Stimulated activated naive CD4-positive, alpha-beta T cell (primary cell): ENCODE results near the gene FGFRL1.

Experiments
- DNase-seq, 6 experiments: peaks; one replicate each; lab custom pipeline; 2025; lab: John Stamatoyannopoulos, UW

The FGFRL1 gene, protein sequence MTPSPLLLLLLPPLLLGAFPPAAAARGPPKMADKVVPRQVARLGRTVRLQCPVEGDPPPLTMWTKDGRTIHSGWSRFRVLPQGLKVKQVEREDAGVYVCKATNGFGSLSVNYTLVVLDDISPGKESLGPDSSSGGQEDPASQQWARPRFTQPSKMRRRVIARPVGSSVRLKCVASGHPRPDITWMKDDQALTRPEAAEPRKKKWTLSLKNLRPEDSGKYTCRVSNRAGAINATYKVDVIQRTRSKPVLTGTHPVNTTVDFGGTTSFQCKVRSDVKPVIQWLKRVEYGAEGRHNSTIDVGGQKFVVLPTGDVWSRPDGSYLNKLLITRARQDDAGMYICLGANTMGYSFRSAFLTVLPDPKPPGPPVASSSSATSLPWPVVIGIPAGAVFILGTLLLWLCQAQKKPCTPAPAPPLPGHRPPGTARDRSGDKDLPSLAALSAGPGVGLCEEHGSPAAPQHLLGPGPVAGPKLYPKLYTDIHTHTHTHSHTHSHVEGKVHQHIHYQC

DNA sequence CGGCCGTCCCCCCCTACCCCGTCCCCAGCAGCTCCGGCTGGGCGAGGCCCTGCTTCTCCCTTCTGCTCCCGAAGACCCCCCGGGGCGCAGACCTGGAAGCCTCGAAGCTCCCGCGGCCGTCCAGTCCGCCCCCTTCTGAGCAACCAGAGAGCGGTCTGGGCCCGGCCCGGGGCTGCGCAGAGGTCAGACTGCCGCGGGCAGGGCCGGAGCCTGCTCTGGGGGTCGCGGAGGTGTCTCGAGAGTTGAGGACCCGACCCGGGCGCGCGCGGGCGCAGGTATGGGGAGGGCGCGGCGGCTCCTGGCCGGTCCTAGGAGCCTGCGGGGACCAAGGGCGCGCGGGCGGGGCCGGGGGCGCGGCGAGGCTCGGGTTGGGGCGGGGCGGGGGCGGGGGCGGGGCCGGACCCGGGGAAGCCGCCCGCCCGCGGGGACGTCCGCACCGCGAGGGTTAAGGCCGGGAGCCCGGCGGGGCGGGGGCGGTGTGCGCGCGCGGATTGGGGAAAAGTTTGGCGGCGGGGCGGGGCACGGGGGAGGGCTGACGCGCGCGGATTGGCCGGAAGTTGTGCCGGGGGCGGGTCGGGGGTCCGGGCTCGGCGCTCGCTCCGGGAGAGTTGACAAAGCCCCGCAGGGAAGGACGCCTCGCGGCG is at the start of gene FGFRL1:
TSS of gene FGFRL1 (plus strand) at position 605 of the 644 bp plus-strand sequence. CDS start 860 bp downstream, outside the sequence.
- peak; percentile 74 to 87 (median 87) for DNase-seq

DNA sequence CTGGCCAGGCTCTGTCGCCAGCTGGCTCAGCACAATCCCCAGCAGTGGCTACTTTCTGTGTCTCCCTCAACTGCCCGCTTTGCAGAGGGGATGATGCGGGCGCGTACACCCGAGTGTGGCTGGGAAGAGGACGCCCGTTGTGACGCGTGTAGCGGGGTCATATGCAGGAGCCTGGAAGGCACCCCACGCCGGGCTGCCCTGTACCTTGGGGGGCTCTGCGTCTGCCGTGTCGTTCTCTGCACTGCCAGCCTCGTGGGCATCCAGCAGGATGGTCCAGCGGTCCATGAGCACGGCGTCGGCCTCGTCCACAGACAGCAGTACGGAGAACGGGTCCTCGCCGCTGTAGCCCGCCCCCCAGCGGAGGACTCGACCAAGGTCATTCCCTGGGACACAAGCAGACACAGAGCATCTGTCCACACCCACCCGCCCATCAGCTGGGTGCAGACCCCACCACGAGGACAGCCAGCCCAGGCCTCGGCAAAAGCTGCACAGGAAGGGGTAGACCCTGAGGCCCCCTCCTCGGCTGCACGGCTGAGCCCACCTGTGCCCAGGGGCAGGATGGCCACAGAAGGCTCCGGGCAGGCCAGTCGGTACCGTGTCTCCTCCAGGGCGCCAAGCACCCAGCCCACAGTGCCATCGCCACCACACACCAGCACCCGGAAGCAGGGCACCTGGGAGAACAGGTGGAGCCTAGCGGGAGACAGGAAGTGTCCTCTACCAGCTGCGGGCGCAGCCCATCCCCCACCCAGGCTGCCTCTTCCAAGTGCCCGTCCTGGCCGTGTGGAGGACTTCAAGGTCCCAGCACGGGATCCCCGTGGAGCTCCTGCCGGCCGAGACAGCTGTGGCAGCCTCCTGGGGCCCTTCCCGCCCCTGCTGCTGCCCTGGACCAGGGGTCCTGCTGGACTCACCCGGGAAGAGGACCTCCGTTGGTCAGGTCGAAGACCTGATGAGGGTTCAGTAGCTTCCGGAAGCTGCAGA is 48.9 kb upstream of the FGFRL1 start:
- no peak for DNase-seq

DNA sequence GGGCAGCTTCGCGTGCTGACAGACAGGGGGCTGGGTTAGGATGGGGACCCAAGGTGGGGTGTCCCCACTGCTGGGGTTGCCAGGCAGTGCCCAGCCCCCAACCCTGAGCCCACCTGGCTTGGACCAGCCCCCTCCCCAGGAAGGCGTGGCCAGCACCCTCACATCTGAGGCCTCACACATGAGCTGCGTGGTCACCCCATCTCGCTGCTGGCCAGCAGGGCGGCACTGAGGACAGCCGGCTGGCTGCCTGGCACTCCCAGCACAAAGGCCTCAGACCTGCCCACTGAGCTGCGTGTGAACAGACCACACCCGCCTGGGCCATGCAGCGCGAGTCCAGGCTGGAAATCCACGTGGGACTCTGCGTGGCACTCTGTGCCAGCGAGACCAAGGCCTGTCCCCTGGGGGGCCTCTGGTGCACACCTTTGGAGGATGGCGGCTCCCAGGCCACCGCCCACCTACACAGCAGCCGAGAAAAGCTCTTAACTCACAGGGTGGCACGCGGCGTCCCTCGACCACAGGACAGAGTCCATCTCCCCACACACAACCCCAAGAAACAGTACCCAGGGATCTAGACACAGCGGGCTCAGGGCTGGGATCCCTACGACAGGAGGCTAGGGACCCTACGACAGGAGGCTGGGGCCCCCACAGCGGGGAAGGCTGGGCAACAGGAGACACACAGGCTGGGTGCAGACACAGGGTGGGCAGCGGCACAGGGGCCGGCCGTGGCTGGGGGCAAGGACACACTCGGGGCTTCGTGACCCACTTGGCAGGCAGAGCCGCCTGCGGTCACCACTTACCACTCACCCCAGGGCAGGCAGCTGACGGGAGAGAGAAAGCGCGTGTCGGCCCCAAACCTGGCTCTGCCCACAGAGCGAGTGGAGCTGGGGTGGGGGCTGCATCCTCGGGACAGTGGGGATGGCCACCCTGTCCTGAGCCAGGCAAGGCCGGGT is 47.9 kb upstream of the FGFRL1 start:
- no peak for DNase-seq

DNA sequence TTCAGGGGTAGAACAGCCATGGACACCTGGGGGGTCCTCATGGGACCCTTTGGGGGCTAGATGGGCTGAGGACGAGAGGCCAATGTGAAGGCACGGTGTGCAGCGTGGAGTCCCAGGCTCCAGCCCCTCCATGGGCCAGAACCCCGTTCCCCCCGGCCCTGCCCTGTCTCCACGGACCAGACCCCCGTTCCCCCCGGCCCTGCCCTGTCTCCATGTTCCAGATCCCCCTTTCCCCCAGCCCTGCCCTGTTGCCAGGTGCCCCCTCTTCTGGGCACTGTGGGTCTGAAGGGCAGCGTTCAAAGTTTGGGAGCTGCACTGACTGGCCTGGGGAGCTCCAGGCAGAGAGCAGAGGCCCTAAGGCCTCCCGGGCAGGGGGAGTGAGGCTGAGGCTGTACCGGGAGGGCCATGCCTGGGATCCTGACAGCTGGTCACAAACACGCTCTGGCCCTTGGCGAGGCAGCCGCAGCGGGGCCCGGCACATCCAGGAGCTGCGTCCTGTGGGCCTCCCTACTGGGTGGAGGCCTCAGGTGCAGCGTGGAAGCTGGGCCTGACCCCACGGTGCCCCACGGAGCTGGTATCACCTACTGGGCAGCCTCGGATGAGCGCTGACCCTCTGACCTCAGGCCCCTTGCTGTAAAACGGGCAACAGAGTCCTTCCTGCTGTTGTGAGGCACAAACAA is 46.9 kb upstream of the FGFRL1 start:
- no peak for DNase-seq

DNA sequence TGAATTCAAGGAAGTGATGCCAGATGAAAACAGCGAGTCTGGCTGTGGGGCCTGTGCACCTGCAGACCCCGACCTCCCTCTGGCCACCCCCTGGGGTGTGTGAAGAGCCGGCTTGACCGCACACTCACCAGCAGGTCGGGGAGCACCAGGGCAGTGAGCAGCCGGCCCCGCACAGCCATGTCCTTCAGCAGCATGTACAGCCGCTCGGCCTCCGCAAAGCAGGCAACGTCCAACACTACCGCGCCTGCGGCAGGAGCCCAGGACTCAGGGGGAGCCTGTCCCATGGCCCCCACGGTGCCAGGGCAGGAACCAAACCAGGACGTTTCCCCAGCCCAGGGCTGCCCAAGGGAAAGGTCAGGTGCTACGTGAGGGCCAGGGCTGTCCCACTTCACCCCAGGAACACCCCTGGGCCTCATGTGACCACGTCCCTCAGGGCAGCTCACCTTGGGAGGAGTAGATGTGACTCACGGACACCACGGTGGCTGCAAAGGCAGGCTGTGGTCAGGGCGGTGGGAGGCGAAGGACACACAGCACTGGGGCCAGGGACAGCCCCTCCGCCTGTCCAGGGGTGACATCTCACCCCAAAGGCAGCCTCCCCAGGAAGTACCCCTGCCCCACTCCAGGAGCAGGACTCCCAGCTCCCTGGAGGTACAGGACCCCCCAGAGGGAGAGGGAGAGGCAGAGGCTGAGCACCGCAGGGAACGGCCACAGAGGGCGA is 46.2 kb upstream of the FGFRL1 start:
- DNase-seq: no peak

DNA sequence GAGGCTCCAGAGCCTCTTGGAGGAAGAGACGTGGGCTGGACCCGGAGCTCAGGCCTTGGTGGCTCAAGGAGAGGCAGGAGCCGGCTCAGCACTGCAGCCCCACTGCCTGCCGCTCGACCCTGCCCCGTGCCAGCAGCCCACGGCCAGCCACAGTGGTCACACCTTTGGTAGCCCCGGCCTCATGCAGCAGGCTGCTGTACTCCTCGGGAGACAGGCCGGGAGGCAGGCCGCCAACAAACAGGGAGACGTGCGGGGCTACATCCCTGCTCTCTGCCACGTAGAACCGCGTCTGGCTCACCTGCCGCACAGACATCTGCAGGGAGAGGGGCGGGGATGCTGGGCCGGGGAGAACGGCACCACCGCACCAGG is 45.7 kb upstream of the FGFRL1 start:
- DNase-seq: no peak

DNA sequence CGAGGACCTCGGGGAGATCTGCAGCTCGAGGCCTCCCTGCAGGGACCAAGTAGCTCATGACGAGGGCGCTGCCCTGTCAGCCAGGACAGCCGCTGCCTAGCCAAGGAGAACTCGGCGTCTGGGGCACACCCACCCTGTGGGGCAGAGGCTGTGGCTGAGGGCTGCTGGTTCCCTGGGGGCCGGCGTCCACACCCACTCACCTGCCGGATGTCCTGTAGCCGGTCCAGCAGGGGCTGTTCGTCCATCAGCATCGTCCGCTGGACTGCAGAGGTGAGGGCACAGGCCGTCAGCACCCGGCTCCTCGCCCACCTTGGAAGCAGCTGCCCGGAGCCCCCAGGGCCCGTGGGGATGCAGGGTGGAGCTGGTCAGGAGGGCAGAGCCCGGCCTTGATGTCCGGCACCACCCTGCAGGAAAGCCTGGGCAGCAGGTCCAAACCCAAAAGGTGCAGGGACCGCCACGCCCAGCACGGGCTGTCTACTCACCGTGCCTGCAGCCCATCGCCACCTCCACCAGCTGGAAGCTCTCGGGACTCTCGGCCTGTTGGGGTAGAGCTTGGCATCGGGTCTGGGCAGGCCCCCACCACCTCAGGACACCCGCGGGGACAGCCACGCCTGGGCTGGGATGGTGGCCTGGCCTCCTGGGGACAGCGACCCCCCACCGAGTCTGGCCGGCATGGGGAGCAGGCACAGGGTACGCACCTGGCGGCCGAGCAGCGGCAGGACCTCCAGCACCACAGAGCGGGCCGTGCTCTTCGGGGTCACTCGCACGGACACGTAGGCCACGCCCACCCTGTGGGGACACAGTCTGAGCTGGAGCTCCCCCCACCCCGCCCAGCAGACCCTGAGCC is 44.9 kb upstream of the FGFRL1 start:
- no peak for DNase-seq

DNA sequence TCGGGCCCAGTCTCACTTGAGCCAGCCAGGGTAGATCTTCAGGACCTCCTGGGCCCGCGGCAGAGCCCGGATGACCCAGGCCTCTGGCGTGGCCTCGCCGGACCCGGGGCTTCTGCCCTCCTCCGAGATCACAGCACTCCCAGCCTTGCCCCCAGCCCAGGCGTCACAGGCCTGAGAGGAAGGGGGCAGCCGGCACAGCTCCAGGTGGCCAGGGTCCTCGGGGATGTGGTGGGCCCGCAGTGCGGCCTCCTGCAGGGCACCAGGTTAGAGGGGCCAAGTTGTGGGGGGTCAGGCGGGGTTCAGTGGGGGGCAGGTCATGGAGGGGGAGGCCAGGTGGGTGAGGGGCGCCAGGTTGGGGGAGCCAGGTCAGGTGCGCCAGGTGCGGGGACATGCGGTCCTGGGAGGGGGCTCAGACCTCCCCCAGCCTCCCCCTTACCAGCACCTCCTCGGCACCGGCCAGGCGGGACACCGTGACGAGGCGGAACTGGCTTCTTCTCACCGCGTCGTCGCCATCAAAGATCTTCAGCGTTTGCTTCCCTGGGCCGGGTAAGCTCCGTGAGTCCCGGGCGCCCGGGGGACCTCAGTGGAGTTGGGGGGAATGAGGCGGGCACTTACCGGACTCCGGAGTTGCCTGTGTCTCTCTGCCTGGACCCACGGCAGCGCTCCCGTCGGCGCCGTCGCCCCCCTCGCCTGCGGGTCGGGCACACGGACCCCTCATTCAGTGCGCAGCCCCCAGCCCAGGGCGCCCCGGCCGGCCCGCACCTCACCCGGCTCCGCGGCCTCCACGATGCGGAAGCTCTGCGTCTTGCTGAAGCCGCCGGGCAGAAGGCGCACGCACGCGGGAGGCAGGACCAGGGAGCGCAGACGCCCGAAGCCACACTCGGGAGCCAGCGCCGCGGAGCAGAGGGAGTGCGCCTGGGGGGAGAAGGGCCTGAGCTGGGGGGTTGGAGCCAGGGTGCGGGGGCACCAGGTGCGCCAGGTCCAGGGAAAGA is 44.0 kb upstream of the FGFRL1 start:
- no peak for DNase-seq

DNA sequence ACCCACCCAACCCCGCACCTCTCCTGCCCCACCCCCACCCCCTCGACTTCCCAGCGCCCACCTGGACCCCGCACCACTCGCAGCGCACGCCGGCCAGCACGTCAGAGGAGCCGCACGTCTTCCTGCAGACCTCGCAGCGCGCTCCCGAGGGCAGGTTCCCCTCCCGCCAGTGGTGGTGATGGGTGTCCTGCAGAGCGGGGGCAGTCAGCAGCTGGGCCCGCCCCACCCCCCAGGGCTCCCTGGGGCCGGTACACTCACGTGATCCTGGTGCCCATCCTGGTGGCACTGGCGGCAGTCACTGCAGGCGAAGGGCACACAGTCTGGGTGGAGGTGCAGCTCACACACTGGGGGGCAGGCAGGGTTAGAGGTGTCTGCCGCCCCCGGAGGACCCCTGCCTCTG is 43.2 kb upstream of the FGFRL1 start:
- no peak for DNase-seq

DNA sequence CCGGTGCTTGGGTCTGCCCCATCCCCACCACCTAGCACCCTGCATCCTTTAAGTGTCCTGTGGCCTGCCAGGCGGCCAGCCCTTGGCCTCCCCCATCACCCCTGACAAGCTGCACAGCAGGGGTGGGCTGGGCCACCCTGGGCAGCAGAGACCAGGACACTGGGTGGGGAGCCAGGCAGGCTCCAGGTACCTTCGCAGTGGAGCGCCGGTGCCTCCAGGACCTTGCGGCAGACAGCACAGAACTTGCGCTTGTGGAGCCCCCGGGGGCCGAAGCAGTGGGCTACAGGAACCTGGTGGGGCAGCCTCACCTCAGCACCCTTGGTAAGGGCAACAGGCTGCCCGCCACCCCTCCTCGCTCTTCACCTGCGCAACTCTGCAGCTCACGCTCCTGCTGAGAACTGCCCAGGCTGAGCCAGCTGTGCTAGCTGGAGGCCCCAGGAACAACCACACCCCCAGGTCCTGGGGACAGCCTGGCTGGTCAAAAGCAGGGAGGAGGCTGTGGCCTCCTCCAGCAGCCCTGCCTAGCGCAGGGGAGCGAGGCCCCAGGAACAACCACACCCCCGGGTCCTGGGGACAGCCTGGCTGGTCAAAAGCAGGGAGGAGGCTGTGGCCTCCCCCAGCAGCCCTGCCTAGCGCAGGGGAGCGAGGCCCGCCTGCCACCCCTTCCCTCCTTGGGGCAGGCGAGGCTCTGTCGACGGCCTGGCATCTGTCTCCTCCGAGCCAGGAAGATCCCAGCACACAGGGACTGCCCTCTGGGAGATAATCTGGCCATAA is 42.6 kb upstream of the FGFRL1 start:
- DNase-seq: no peak

DNA sequence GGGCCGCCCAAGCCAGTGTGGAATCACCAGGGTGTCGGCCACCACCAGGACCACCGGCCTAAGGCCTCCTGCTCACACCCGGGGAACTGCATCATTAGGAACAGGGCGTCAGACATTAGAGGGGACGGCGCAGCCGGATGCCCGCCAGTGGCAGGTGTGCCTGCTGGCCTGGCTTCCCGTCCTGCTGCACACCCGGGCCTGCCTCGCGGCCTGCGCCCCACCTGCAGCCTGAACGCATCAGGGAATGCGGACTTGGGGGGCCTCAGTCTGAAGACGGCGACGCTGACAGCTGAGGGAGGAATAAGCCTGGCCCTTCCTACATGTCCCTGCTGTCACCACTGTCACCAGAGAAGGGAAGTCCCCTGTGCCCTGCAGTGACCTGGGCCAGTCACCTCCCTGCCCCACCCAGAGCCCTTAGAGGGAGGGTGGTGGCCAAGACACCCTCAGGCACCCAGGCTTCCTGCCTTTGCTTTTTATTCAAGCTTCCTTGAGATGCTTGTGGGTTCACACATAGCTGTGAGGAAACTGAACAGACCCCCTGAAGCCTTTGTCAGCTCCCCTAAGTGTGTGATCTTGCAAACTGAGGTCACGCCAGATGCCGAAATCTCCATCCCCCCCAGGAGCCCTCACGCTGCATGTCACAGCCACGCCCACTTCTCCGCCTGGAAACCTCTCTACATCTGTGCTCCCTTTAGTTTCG is 41.2 kb upstream of the FGFRL1 start:
- DNase-seq: no peak

DNA sequence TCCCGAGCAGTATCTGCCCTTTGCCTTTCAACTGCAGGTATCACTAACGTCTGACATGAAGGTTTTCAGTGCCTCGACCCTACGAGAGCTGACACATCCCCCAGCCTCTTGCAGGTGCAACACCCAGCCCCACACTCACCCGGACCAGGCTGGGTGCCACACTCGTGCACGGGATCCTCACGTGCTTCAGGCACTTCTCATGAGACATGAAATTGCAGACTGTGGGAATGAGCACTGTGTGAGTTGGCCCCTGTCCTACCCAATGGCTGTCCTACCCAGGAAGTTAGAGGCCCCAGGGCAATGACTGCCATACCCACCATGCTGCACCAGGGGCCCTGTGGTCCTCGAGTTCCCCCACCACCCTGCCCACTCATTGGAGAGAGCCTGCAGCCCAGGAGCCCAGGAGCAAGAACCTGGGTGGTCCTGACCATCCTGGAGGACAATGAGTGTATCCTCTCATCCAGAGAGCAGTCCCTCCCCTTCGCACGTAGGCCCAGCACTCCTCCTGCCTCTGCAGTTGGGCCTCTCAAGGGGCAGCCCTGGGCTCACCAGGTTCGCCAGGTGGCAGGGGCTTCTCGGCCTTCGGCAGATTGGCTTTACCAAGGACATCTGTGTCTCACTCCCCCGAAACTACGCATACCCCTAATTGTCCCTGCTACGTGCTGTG is 40.4 kb upstream of the FGFRL1 start:
- DNase-seq: no peak

DNA sequence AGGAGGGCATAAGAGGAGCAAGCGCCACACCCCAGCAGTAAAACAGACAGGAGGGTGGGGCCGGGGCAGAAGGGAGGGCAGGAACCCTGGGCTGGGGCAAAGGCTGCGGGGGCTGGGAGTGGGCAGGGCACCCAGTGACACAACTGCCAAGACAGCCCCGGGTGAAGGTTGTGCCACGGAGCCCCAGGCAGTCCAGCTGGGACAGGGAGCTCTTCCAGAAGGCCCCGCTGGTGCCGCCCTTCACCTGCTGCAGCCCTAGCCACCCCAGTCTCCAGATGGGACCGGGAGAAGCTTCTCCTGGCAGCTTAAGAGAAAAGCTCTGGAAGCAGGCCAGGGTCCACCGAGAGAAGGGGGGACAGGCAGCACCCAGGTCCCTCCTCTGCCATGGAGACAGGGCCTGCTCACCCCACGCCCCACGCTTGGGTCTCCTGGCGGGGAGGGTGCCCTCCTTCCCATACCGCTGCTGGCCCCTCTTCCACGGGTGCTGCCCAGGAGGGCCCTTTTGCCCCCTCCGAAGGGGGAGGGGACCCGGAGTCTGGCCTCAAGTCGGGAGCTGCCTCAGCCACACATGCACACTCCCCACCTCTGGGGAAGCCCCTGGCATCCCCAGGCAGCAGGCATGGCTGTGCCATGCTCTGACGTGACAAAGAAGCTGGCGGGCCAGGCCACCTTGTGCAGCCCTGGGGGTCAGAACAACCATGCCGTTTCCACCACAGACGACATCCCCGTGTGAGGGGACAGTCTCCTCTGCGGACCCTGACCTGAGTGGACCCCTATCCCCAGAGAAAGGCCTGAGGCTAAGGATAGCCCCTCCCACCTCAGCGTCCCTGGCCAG is 39.5 kb upstream of the FGFRL1 start:
- DNase-seq: no peak

DNA sequence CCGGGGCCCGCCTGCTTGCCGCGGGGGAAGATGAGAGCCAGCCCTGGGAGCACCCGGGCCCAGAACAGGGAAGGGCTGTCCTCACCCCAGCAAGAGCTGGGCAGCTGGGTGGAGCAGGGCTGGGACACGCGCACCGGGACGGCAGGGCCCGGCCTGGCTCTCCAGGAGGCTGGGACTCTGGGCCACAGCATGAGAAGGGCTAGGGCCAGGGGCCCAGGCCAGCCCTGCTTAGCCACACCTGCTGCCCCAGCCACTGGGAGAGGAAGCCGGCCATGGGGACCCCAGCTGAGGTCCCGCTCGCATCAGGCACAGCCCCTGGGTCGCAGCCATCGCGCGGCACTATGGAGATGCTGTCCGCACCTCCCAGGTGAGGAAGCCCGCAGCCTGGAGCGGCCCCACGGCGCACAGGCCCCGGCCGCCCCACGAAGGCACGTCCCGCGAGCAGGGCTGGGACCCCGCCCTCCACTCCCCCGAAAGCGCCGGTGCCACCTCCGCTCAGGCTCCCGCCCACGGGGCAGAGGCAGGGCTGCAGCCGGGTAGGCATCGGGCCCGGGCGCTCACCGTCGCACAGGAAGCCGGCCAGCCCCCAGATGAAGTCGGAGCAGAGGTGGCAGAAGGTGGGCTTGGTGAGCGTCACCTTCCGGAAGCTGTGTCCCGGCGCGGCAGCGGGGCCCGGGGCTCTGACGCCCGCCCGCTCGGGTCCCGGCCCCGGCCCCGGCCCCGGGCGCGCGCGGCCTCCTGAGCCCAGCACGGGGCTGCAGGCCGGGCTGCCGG is 38.6 kb upstream of the FGFRL1 start:
- DNase-seq: peak; percentile 34 to 65 (median 60)
